HG03159 (cell line): ENCODE data around the gene MYO19.
"Not testable (repeated sequence)": the region's sequence is repeated elsewhere in the genome, so short reads cannot be mapped to it uniquely, and the experiment has no call there.

ENCODE experiments used
- ATAC-seq: cut with Tn5 transposase; IDR thresholded peaks from one replicate; pipeline ENCODE4 v1.9.1; 2021; ENCODE audit warnings: mild to moderate bottlenecking, moderate library complexity; ENCODE audit not compliant: unreplicated experiment

MYO19 gene

DNA sequence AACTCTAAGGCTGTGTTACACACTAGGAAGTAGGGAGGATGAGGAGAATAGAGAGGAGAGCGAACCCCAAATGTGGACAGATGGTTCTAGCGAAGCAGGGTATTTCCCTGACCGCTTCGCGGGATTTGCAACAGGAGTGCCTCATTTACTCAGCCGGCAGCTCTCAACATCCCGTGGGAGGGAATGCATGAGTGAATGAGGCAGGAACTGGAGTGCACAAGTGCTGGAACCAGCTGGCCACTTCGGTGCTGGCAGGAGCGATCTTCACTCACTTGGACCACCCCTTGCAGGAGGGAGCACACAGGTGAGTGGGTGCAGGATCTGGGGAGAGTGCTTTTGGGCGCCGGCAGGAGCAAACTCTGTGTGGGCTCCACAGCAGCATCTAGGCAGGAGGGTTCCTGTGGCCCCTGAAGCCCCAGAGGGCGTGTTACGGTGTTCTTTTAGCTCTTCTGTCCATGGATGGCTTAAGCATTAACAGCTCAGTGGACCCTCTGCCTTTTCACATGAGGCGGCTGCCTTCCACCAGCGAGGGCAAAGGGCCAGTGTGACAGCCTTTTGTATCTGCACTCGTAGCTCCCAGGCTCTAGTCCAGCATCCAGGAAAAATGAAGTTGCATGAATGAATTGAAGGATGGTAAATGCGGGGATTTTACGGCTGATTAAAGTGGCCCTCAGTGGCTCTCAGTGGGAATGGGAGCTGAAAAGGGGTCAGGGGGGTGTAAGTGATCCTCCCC lies 65.6 kb downstream of the MYO19 start:
- no peak for ATAC-seq

DNA sequence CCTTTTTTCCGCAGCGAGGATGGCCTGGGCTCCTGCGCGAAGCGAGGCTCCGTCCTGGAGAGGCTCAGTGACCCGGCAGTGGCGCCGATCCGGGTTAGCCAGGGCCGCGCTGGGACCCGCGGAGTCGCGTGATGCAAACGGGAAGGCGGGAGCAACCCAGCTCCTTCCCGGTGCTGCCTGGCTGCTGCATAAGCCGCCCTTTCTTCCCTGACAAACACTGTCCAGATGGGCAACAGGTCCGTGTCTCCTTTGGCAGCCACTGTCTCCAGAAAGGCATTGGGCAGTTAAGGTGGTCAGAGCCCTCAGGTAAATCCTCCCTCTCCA lies 69.9 kb downstream of the MYO19 start:
- ATAC-seq = no peak

DNA sequence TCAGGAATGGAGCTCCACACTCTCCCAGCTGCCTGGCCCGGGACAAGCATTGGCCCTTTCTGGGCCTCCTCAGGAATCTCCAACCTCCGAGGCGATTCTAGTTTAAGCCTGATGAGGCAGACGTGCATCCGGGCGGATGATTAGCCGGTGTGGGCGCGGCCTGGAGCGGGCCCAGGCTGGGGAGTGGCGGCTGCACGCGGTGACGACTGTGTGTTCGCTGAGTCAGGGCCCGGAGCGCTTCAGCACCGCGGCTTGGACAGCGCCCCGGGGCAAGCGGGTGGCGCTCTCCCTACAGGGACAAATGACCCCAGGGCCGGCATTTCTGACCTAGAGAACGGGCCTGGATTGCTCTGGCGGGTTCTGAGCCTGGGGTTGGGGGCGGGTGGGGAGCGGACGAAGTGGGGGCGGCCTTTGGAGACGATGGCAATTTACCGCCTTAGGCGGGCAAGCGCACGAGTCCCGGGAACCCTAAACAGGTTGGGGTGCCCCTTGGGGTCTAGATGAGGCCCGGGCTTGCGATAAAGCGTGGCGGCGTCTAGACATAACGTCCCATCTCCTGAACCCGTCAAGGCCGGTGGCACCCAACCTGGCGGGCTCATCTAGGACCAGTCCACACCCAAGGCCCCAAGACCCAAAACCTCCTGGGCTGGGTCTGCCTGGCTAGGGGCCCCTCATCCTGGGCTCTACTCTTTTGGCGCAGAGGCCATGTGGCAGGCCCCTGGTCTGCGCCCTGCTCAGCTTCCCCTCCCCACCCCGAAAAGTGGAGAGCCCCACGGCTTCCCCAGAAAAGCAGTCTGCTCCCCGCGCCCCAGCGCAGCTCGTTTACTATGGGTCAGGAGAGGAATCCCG lies 70.5 kb downstream of the MYO19 start:
- ATAC-seq = no peak

DNA sequence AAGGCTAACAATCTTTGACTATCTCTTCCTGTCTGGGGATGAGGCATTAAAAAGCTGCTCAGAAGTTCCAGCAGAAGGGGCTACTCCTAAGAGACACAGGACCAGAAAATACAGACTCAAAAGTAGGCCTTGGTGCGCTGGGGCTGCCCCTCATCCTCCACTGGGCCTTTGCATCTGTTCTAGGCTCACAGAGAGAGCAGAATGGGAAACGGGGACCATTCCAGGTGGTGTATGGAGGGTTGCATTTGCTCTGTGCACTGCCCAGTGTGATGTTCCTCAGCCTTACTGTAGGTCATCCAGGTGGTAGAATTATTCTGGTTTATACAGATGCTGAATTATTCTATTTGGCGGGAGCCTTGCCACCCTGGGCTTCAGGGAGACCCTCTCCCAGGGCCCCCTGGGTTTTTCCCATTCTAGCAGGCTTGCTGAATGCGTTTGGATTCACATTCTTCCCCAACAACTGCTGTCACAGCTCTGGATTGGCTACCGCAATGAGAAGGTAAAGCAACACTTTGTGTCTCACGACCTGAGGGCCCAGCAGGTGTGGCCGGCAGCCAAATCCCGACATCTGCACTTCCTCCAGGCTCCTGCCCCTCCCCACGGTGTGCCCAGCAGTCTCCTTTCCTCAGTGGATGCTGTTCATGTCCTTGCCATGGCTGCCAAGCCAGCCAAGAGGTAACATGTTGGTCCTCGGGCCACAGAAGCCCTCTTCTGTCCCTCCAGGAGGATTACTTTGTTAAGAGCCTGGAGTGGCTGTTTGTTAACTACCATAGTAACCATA lies 73.1 kb downstream of the MYO19 start:
- ATAC-seq = no peak

DNA sequence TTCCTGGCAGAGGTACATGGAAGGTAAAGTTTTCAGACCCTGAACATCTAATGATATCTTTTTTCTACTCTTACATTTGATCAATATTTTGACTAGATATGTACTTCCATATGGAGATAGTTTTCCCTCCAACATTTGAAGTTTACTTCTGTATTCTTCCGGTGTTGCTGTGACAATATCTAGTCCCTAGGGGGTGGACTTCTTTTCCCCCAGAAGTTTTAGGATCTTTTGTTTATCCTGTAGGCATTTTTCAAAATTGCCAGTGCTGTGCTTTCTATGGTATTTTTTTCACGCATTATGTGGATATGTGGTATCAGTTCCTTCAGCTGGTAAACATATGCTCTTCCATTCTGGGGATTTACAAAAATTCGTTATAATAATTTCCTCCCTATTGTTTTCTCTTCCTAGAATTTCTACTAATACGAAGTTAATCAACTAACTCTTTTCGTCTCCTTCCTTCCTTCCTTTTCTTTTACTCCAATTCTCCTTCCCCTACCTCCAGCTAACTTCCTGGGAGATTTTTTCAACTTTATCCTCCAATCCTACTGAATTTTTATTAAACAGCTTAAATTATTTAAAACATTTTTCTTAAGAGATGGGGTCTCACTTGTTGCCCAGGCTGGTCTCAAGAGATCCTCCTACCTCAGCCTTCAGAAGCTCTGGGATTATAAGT lies 74.3 kb downstream of the MYO19 start:
- no peak for ATAC-seq

DNA sequence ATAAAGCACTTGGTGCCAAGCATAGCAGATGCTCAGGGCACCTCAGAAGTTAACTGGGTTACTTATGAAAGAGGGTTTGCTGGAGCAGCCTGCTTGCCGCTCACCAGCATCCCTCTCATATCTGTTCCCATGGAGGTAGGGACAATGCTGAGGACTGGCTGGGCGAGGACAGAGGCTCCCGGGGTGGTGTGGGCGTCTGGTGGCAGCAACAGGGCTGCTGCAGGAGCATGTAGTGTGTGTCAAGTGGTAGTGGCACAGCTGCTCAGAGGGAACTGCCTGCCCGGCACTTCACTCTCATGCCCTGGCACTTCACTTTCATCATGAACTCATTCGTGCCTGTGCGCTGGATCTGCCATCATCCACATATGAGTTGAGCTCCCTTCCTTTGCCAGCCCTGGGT lies 75.1 kb downstream of the MYO19 start:
- ATAC-seq = no peak

DNA sequence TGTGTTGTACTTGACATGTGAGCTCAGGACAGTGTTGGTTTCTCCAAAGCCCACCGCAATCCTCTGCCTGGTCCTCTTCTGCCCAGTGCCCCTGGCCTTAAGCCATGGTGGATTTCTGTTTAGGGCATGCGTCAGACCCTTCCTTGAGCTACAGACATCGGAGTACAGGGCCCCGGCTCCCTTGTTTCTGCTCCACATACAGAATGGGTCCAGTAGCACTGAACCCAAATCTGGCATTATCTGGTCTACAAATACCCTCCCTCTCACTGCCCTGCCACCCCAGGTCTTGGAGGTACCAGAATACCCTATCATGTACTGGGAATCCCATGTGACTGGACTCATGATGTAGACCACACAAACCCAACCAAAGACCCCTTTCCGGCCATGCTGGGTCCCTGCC lies 75.6 kb downstream of the MYO19 start:
- no peak for ATAC-seq

DNA sequence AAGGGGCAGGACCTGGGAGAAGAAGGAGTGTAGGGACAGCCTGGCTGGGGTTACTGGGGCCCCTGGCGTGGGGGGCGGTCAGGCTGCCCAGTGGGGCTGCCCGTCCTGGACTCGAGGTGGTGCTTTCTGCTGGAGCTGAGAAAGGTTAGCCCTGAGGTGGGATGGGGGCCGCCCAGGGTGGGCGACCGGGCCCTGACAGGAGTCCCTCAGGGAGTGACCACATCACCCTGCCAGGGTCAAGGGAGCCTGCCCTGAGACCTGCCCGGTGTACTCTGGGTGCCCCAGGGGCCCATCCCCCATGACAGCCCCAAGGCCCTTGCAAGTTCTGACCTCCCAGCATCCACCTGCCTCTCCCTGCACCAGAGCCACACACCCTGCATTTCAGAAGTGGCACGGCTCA lies 77.0 kb downstream of the MYO19 start:
- not testable (repeated sequence) for ATAC-seq

DNA sequence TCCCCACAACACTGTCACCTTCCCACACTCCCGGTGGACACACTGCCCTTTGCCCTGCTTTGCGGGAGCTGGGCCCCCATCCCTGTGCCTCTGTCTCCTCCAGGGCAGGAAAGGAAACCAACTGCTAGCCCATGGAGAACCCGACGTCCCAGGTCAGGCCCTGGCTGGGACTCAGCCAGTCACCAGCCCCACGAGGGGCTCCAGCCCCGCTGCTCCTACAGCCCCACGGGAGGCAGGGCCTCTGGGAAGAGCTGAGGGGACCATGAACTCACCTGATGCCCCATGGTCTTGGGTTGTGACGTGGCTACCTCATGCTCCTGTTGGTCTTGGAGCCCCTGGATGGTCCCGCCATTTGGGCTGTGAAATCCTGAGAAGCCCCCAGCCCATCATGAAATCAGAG lies 81.8 kb downstream of the MYO19 start:
- ATAC-seq = not testable (repeated sequence)

DNA sequence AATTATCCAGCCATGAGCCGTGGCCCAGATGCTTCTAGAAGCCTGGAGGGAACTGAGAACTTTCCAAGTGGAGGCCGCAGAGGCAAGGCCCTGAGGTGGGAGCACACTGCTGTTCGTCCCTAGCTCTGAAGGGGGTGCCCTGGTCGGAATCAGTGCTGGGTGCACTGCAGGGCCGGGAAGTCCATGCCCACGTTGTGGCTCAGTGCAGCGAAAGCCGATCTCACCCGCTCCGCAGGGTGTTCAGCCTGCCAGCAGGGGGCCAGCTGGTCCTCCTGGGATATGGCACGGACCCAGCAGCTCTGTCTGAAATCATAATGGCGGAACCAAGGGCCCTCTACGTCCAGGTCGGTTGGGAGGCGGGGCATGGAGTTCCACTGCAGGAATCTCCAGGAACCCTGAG lies 84.7 kb downstream of the MYO19 start:
- not testable (repeated sequence) for ATAC-seq
